HepG2 (cell line): ENCODE measurements around the gene FSD1. TPM values are rescaled to one million over a fixed set of nuclear protein-coding genes. Genes with fewer than 3 reads are reported as not detected.

Source experiments
- ATAC-seq: fragments of 200-7000 bp; cut with Tn5 transposase; 3 replicates; pipeline ENCODE4 v1.9.1; 2020; ENCODE audit warnings: mild to moderate bottlenecking, moderate library complexity
- BruUV-seq: library from RNA; stranded (reverse); fragments of 400-500 nt; replicated peaks from 2 replicates; lab custom pipeline; 2021; lab: Mats Ljungman, UMichigan
- CTCF ChIA-PET: fragments of 300-600 bp; formaldehyde crosslinking; extraction: SDS; loops from one replicate; lab custom pipeline; 2021; ENCODE audit warnings: low total read pairs, inconsistent platforms, low intra/inter-chr PET ratio; lab: Yijun Ruan, JAX
- POLR2A ChIA-PET: fragments of 350-600 bp; sonication (Branson Sonifier 250); formaldehyde crosslinking; loops from one replicate; lab custom pipeline; 2020; ENCODE audit warnings: antibody characterized with exemption, inconsistent platforms; lab: Yijun Ruan, JAX
- DNase-seq: peaks from one replicate; pipeline ENCODE4 v3.0.0-alpha.2; 2015; ENCODE audit warnings: low spot score
- FAIRE-seq: peaks from 3 replicates; lab custom pipeline; 2011; peaks lifted over from hg19 to GRCh38; lab: Jason Lieb, UNC
- H2AFZ ChIP-seq: one replicate; pipeline ENCODE4 v1.6.1; 2011; ENCODE audit warnings: low read length, inconsistent platforms
- H3K27ac ChIP-seq: fragments of 300-600 bp; 3 replicates; pipeline ENCODE4 v1.8.0; 2011; ENCODE audit warnings: mixed run types, mild to moderate bottlenecking, mixed read lengths, low read length, inconsistent platforms; ENCODE audit not compliant: insufficient read depth; ENCODE audit errors: extremely low read length
- H3K27me3 ChIP-seq, 2 experiments: fragments of 200-600 bp in 1 of 2; 2 replicates in 1 of 2; 3 replicates in 1 of 2; pipeline versions ENCODE4 v1.6.0 to v1.8.0; 2011; ENCODE audit warnings: low read length in 2 of 2, mild to moderate bottlenecking in 2 of 2, moderate library complexity in 2 of 2, inconsistent platforms in 1 of 2; ENCODE audit not compliant: insufficient read depth in 2 of 2, control insufficient read depth in 1 of 2
- H3K36me3 ChIP-seq, 2 experiments: fragments of 200-600 bp in 1 of 2; replicated peaks in 1 of 2; 2 replicates in 1 of 2; 3 replicates in 1 of 2; pipeline versions ENCODE4 v1.5.1 to v1.8.0; 2011; ENCODE audit warnings: low read length in 2 of 2, inconsistent platforms in 1 of 2; ENCODE audit not compliant: insufficient read depth in 2 of 2, control insufficient read depth in 1 of 2
- H3K4me1 ChIP-seq: 2 replicates; pipeline ENCODE4 v1.5.1; 2012; ENCODE audit warnings: low read length, inconsistent platforms; ENCODE audit not compliant: insufficient read depth
- H3K4me2 ChIP-seq: 2 replicates; pipeline ENCODE4 v1.6.0; 2011; ENCODE audit warnings: low read depth, low read length, inconsistent platforms
- H3K4me3 ChIP-seq, 3 experiments: fragments of 200-600 bp in 1 of 3; sonication (generic), shearing (Covaris generic) in 1 of 3; replicated peaks in 1 of 3; 2 replicates each; pipeline ENCODE4 v1.5.1; 2011 to 2016; ENCODE audit warnings: low read length in 3 of 3, inconsistent platforms in 2 of 3, low read depth in 2 of 3, mild to moderate bottlenecking in 2 of 3, control low read depth in 1 of 3, mixed read lengths in 1 of 3; ENCODE audit not compliant: insufficient read depth in 1 of 3
- H3K79me2 ChIP-seq: one replicate; pipeline ENCODE4 v1.6.1; 2011; ENCODE audit warnings: low read length, inconsistent platforms; ENCODE audit not compliant: insufficient read depth
- H3K9ac ChIP-seq: 2 replicates; pipeline ENCODE4 v1.6.0; 2011; ENCODE audit warnings: mild to moderate bottlenecking, low read depth, low read length, inconsistent platforms; ENCODE audit not compliant: insufficient read depth
- H3K9me3 ChIP-seq: 2 replicates; pipeline ENCODE4 v1.5.1; 2012; ENCODE audit warnings: mild to moderate bottlenecking, low read length
- H4K20me1 ChIP-seq: 2 replicates; pipeline ENCODE4 v1.6.0; 2011; ENCODE audit warnings: inconsistent platforms, mild to moderate bottlenecking, low read length, moderate library complexity; ENCODE audit not compliant: insufficient read depth
- PRMT3 ChIP-seq: sonication (generic); formaldehyde crosslinking; IDR thresholded peaks from 2 replicates; pipeline ENCODE4 v1.8.1; 2022; ENCODE audit warnings: low read depth, mild to moderate bottlenecking, moderate library complexity, missing genetic modification reagents, borderline replicate concordance
- RELA ChIP-seq: sonication (generic); formaldehyde crosslinking; IDR thresholded peaks from 2 replicates; pipeline ENCODE4 v1.4.0; 2020; ENCODE audit warnings: missing genetic modification reagents
- ZMYM3 ChIP-seq: sonication (generic); formaldehyde crosslinking; IDR thresholded peaks from 2 replicates; pipeline ENCODE4 v1.5.1; 2020; ENCODE audit warnings: mild to moderate bottlenecking, missing genetic modification reagents
- ZNF362 ChIP-seq: sonication (generic); formaldehyde crosslinking; IDR thresholded peaks from 2 replicates; pipeline ENCODE4 v1.4.0; 2020; ENCODE audit warnings: missing genetic modification reagents, mild to moderate bottlenecking, borderline replicate concordance
- ZNF460 ChIP-seq: sonication (generic); formaldehyde crosslinking; IDR thresholded peaks from 2 replicates; pipeline ENCODE4 v1.5.1; 2020; ENCODE audit warnings: missing genetic modification reagents, mild to moderate bottlenecking, borderline replicate concordance
- ZNF766 ChIP-seq: sonication (generic); formaldehyde crosslinking; IDR thresholded peaks from 2 replicates; pipeline ENCODE4 v1.5.0; 2020; ENCODE audit warnings: missing genetic modification reagents, borderline replicate concordance
- ZNF770 ChIP-seq: sonication (generic); formaldehyde crosslinking; IDR thresholded peaks from 2 replicates; pipeline ENCODE4 v1.5.0; 2020; ENCODE audit warnings: mild to moderate bottlenecking, missing genetic modification reagents
- WGBS: methylation state at CpG from one replicate; pipeline ENCODE4 v1.1.6; 2017; ENCODE audit warnings: low lambda C conversion rate; 5-methylcytosine and 5-hydroxymethylcytosine counted together
- in situ Hi-C: cut with HindIII; loops from 2 replicates; pipeline ENCODE4 v1.10.0; 2017; ENCODE audit warnings: low pct_unique_long_range_greater_than_20kb; ENCODE audit not compliant: extremely low pct_ligation_motif_present
- intact Hi-C: fragments of 100-400 bp; cut with micrococcal nuclease; formaldehyde crosslinking; loops from one replicate; pipeline ENCODE4 v1.10.0; 2022; ENCODE audit not compliant: unreplicated experiment
- polyA plus RNA-seq, 8 experiments: library from polyadenylated mRNA; depleted of rRNA in 3 of 8; stranded (reverse) in 7 of 8; unstranded in 1 of 8; fragments of >200 nt; fragmentation: Illumina TruSeq in 4 of 8; extraction: Trizol in 4 of 8; gene quantifications; 2 replicates each; pipeline versions ENCODE4 v1.2.1 to v1.2.3, GENCODE V29; 2011 to 2016; ENCODE audit warnings: low read depth in 4 of 8, missing spikeins in 1 of 8, mixed read lengths in 1 of 8; ENCODE audit not compliant: insufficient read depth in 1 of 8
- total RNA-seq, 5 experiments: library from RNA; depleted of rRNA; stranded (reverse); fragments of >200 nt; fragmentation: Illumina TruSeq; extraction: Trizol; gene quantifications; 2 replicates each; pipeline ENCODE4 v1.2.3, GENCODE V29; 2016; ENCODE audit warnings: low read depth in 1 of 5

The FSD1 gene
- total and polyA plus RNA-seq, 2 of the 13 experiments (the other 11 are each of a cell fraction or from before 2014, with no cell fraction given), result 0.29 to 0.66 TPM

DNA sequence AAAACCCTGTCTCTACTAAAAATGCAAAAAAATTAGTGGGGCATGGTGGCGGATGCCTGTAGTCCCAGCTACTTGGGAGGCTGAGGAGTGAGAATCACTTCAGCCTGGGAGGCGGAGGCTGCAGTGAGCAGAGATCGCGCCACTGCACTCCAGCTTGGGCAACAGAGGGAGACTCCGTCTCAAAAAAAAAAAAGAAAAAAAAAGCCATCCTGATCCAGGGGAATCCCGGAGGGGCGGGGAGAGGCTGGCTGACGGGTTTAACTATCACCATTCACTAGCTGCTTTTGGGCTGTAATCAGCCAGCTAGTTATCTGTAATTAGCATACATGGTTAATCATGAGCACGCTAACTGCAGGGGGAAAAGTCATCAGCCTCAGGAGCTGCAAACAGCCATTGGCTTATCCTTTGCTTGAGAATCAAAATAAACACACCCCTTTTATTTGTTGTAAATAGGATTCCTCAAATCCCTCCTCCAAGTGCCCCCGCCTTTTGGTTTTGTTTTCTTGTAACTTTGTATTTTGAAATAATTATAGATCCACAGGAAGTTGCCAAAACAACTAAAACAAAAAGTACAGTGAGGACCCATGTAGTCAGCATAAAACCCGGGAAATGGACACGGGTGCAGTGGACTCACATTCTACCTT, 9.6 kb downstream of the FSD1 start:
- Histone ChIP-seq H3K27ac (no peak overlapping the region), H2AFZ (no peak overlapping the region), H3K4me2 (peak overlapping the region; percentile 28), H3K4me1 (peaks cover 42% of the 10 kb centered on the region), H3K36me3 (no peaks in the 10 kb centered on the region), H3K4me3 (no peak overlapping the region), H4K20me1 (no peaks in the 10 kb centered on the region), H3K9me3 (no peaks in the 10 kb centered on the region), H3K27me3 (0 out of 5 replicates have a peak, but pooled peaks cover 0 to 1% of the 10 kb centered on the region in 2 experiments), H3K79me2 (no peaks in the 10 kb centered on the region), H3K9ac (no peak overlapping the region)
- in situ Hi-C loops (no loop called here), intact Hi-C loops (no loop called here)
- TF ChIP-seq ZNF460 (CRISPR knock-in tag) (0 out of 2 replicates have a peak, but pooled peaks have one; percentile 39), ZMYM3 (CRISPR knock-in tag) (peak; percentile 76), ZNF362 (CRISPR knock-in tag) (peak; percentile 68; the same call in 1 of the 2 replicates), ZNF770 (CRISPR knock-in tag) (peak; percentile 81), ZNF766 (no peak), RELA (CRISPR knock-in tag) (no peak), PRMT3 (CRISPR knock-in tag) (no peak)
- no TSS peak for BruUV-seq
- DNase-seq (no peak), ATAC-seq (no peak), FAIRE-seq (no peak)
- ChIA-PET CTCF (interaction anchor here (0.7 kb wide), 1 partner anchor 47 kb away, joined by 4 read pairs; no protein-coding TSS in a partner anchor), POLR2A (interaction anchor here (1.3 kb wide), 1 partner anchor 25 kb away, joined by 5 read pairs; the partner anchor contains the start of gene STAP2)
- 34% methylated on average over 12 of the region's 12 CpGs for WGBS
